MV-4-11 (cell line): Measurements from ENCODE around the gene POMP.

Experiments used
- DNase-seq: peaks from one replicate; lab custom pipeline; 2025; lab: John Stamatoyannopoulos, UW

Gene POMP

GRCh38 chr13:28637714-28638355 is 21.1 kb upstream of the POMP start:
- no peak for DNase-seq

DNA sequence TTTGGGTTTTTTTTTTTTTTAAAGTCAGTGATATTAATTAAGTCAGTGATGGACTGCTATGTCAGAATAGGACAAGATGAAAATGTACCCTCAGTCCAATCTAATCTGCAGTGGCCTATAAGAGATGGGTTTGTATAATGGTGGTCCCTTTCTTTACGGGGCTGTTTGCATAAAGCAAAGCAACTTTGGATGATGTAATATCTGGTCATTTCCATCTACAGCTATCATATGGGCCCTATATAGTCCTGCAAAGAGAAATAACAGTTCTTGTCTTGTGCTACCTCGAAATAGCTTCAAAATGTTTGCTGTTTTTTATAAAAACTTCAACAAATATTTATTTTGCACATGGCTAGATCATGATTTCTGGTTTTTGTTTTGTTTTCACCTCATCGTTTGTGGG is 20.2 kb upstream of the POMP start:
- no peak for DNase-seq

DNA sequence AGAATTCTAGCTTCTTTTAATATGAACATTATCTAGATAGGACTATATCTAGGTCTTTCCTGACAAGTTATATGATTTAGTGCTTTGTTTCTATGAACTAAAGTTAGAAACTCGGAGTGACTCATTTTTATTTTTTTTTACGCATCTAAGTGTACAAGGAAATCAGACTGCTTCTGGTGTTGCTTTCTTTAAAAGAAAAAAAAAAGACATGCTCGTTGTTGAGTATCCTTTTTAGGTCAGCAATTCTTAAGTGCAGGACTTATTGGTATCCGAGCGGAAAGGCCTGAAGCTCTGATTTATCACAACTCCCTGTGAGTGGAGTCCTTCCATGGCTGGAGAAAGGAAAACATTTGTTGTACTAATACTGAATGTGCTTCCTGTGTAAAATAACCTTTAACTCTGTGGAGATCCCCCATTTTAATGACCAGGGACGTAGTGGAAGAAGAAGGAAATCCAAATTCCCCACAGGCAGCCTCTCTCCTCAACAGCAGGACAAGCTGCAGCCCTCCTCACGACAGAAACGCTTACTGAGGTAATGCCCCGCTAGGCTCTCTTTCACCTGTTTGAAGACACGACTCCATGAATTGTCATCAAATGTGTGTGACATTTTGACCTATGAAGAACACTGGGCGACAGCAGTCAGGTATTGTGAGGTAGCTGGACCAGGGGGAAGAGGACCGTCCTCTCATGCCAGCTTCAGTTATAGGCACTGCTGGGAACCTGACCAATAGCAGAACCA is 17.9 kb upstream of the POMP start:
- no peak for DNase-seq

GRCh38 chr13:28641600-28641926 is 17.4 kb upstream of the POMP start:
- DNase-seq: no peak

DNA sequence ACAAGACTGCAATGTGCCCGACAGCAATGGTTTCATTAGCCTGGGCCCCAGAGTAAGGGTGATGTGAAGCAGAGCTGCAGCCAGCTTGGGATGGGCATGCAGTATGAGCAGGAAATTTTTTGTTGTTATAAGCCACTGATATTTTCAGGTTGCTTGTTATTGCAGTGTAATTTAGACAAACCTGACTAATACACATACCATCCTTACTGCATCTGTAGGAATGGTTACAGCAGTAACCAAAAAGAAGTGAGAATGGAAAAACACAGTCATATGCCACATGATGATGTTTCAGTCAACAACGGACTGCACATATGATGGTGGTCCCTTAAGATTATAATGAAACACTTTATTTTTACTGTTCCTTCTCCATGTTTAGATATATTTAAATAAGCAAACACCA is 8.6 kb upstream of the POMP start:
- no peak for DNase-seq

DNA sequence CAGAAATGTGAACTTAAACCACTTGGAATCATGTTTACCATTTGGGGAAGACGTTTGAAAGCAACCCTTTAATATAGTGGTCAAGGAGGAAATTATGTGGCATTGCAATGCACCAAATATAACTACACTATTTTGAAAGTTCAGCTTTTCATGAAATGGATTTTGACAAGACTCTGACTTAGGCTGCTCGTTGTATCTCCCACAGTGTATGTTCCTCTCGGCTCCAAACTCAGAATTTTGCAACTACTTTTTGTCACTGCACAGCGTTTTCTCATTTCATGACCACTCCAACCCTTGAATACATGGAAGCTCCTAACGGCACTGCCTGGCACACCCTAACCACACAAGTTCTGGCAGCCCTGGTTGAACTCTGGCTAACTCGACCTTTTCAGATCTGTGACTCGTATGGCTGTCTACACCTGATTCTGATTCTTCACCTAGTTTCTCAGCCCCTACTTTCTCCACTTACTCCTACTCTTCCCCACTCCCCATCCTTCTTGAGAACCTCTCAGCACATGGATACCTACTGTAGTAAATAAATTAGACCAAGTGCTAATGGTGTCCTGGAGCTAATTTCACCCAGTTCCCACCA is 7.0 kb upstream of the POMP start:
- DNase-seq: peak; percentile 58

- no peak for DNase-seq
Observed at GRCh38 chr13:28653111-28653510, 5.8 kb upstream of the POMP start.

- no peak for DNase-seq
Observed at GRCh38 chr13:28654276-28654675, 4.7 kb upstream of the POMP start.

GRCh38 chr13:28655561-28655960 is 3.4 kb upstream of the POMP start:
- DNase-seq: no peak

GRCh38 chr13:28657784-28658538 is 969 bp upstream of the POMP start:
- DNase-seq: peak; percentile 64

DNA sequence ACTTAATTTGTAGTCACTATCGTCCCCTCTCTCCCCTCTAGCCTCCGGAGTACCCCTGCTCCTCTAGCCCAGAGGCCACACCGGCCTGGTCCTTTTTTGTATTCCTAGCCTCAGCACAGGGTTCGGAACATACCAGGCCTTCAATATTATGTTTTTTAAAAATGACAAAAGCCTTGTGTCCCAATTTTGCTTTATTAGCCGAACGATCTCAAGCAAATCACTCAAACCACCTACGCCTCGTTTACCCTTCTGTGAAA is 463 bp upstream of the POMP start:
- DNase-seq: no peak

DNA sequence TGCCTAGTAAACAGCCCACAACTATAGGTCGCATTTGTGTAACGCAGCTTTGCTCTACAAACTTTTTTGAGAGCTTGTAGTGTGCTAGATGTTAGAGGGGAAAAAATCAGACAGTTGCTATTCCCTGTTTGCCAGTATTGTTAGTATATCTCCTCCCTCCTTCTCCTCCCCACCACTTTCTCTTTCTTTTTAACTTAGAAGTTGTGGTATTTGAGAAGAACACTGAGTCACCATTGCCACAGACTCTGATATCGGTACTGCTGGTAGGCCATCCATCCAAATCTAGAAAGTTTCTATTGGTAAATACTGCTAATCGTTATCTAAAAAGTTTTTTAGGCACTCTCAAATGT is 666 bp downstream of the POMP start:
- peak; percentile 58 for DNase-seq

DNA sequence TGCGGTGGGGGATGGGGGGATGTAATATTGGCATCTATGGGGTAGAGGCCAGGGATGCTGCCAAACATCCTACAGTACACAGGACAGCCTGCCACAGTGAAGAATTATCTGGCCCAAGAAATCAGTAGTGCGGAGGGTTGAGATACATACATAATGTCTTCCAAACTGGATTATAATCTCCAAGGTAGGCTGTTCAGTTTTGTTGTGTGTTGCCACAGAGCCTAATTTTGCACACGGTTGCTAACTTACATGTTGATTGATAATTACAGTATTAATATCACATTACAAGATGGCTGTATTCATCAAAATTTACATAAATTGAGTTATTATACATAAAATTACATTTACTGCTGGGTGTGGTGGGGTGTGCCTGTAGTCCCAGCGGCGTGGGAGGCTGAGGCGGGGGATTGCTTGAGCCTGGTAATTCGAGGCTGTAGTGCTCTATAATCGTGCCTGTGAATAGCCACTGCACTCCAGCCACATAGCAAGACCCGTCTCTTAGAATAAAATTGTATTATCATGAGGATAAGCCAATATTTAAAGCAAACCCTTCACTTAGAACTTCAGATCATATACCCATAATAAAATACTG is 8.1 kb downstream of the POMP start:
- DNase-seq: no peak

- DNase-seq: peak; percentile 64
Observed at GRCh38 chr13:28671126-28671792, 12.3 kb downstream of the POMP start.

DNA sequence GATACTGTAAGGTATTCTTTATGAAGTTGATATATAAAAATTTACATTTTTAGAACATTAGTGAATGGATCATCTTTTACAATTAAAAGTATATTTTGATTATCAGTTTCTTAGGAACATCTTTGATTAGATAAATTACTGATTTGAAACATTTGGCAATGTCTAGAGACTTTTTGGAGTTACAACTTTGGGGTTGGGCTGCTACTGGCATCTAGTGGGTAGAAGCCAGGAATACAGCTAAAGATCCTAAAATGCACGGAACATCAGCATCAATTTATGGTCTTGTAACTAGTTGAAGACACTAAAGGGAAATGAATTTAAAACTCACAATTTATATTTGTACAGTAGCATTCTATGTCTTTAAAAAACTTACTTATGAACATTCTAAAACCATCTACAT is 19.9 kb downstream of the POMP start:
- DNase-seq: peak; percentile 1

DNA sequence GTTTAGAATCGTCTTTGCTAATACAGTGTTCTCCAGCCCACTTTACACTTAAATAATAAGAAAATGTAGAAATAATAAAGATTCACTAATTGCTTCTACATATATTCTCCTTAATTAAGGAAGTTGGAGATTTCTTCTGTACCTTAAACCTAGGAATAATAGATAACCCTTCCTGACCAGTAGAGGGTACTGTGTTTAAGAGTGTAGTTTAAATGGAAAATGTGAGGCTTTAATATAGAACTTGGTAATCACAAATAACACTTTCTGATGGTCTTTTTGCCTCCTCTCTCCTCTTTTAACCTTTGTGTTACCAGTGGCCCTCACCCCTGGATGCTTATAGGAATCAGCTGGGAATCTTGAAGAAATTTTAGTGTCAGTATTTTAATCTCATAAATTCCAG is 20.7 kb downstream of the POMP start:
- DNase-seq: peak; percentile 25

- no peak for DNase-seq
Observed at GRCh38 chr13:28680541-28680940, 21.6 kb downstream of the POMP start.

- peak; percentile 30 for DNase-seq
Observed at GRCh38 chr13:28683169-28683568, 24.2 kb downstream of the POMP start.

- DNase-seq: no peak
Observed at GRCh38 chr13:28684257-28684656, 25.3 kb downstream of the POMP start.

- DNase-seq: no peak
Observed at GRCh38 chr13:28685114-28685513, 26.2 kb downstream of the POMP start.

GRCh38 chr13:28685892-28686291 is 27.0 kb downstream of the POMP start:
- peak; percentile 63 for DNase-seq
